Activated CD8-positive, alpha-beta T cell treated with anti-CD3 and anti-CD28 coated beads for 36 hours (primary cell): Measurements from ENCODE around the gene LMAN2. TPM values are rescaled to one million over a fixed set of nuclear protein-coding genes. Genes with fewer than 3 reads are reported as not detected.
A peak's percentile ranks its signal among the peaks of the same experiment; 100 is the strongest.
"Not testable (repeated sequence)": the region's sequence is repeated elsewhere in the genome, so short reads cannot be mapped to it uniquely, and the experiment has no call there.

Experiments
- ATAC-seq: fragments of 200-7000 bp; cut with Tn5 transposase; one replicate; pipeline ENCODE4 v1.10.0; 2021; ENCODE audit warnings: mild to moderate bottlenecking, moderate library complexity
- CTCF ChIA-PET: fragments of 350-600 bp; sonication (Branson Sonifier 250); formaldehyde crosslinking; loops from one replicate; lab custom pipeline; 2021; ENCODE audit warnings: antibody characterized with exemption; lab: Charles Lee
- POLR2A ChIA-PET: fragments of 350-600 bp; sonication (Branson Sonifier 250); formaldehyde crosslinking; loops from one replicate; lab custom pipeline; 2021; ENCODE audit warnings: antibody characterized with exemption; lab: Charles Lee
- DNase-seq: peaks from one replicate; pipeline ENCODE4 v3.0.0-alpha.2; 2020
- H3K27ac Mint-ChIP-seq: one replicate; pipeline ENCODE4 v1.8.0; 2021; ENCODE audit warnings: mild to moderate bottlenecking, mixed read lengths
- H3K27me3 Mint-ChIP-seq: one replicate; pipeline ENCODE4 v1.8.0; 2021; ENCODE audit warnings: mixed read lengths
- H3K36me3 Mint-ChIP-seq: one replicate; pipeline ENCODE4 v1.8.0; 2021; ENCODE audit warnings: low read depth, mixed read lengths
- H3K4me1 Mint-ChIP-seq: one replicate; pipeline ENCODE4 v1.8.0; 2021; ENCODE audit warnings: low read depth, mixed read lengths
- H3K4me3 Mint-ChIP-seq: one replicate; pipeline ENCODE4 v1.8.0; 2021; ENCODE audit warnings: mild to moderate bottlenecking, moderate library complexity, mixed read lengths
- H3K9me3 Mint-ChIP-seq: one replicate; pipeline ENCODE4 v1.8.0; 2021; ENCODE audit warnings: mixed read lengths
- intact Hi-C: fragments of 100-400 bp; cut with micrococcal nuclease; formaldehyde crosslinking; loops from one replicate; pipeline ENCODE4 v1.10.0; 2022
- total RNA-seq, 2 experiments: library from RNA; stranded (reverse); gene quantifications; one replicate each; pipeline ENCODE4 v1.2.3, GENCODE V29; 2021
- TF ChIP-seq, protein P1 (sequence below): fragments of 200-600 bp; IDR thresholded peaks from one replicate; pipeline ENCODE4 v1.8.0; 2022; ENCODE audit warnings: antibody characterized with exemption, mild to moderate bottlenecking

LMAN2 gene
- total RNA-seq, 2 experiments from 2014 or later: 79.9 to 87.5 TPM

DNA sequence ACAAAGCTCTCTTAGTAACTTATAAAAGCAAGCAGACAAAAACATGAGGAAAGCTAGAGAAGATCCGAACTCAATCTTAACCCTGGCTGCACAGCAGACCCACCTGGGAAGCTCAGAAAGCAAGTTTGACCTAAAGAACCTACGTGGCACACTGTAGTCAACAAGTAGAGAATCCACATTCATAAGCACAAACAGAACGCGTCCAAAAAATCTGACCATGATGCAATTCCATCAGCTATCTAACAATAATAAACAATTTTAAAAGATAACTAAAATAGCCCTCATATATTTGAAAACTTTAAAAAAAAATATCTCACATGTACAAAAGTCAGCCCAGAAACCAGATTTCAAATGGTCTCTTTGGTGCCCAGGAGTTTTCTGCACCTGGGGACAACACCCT lies 4.6 kb downstream of the LMAN2 start:
- Mint-ChIP-seq H3K36me3 (peaks cover 22% of the 10 kb centered on the region), H3K4me1 (peaks cover 44% of the 10 kb centered on the region), H3K27me3 (no peaks in the 10 kb centered on the region), H3K27ac (no peak overlapping the region), H3K9me3 (no peaks in the 10 kb centered on the region), H3K4me3 (no peak overlapping the region)
- ChIA-PET CTCF (interaction anchor here (0.9 to 2.6 kb wide), 9 partner anchors 9 to 235 kb away, joined by 3 to 11 read pairs (median 6); no protein-coding TSS in a partner anchor), POLR2A (interaction anchor here (0.9 to 2.3 kb wide), 2 partner anchors 15 to 36 kb away, joined by 3 to 8 read pairs; no protein-coding TSS in a partner anchor)
- no peak for ATAC-seq
- TF ChIP-seq, protein P1, sequence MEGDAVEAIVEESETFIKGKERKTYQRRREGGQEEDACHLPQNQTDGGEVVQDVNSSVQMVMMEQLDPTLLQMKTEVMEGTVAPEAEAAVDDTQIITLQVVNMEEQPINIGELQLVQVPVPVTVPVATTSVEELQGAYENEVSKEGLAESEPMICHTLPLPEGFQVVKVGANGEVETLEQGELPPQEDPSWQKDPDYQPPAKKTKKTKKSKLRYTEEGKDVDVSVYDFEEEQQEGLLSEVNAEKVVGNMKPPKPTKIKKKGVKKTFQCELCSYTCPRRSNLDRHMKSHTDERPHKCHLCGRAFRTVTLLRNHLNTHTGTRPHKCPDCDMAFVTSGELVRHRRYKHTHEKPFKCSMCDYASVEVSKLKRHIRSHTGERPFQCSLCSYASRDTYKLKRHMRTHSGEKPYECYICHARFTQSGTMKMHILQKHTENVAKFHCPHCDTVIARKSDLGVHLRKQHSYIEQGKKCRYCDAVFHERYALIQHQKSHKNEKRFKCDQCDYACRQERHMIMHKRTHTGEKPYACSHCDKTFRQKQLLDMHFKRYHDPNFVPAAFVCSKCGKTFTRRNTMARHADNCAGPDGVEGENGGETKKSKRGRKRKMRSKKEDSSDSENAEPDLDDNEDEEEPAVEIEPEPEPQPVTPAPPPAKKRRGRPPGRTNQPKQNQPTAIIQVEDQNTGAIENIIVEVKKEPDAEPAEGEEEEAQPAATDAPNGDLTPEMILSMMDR: no peak
- no peak for DNase-seq
- intact Hi-C loops: no loop called here

DNA sequence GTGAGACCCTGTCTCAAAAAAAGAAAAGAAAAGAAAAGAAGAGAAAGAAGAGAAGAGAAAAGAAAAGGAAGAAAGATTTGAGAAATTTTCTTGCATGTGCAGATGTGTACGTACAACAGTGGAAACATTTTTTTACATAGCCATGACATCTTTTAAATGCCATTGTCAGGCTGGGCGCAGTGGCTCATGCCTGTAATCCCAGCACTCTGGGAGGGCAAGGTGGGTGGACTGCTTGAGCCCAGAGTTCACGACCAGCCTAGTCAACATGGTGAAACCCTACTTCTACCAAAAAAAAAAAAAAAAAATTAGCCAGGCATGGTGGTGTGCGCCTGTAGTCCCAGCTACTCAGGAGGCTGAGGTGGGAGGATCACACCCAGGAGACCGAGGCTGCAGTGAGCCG lies 6.6 kb downstream of the LMAN2 start:
- ChIA-PET POLR2A (interaction anchor here (0.7 kb wide), 1 partner anchor 11 kb away, joined by 3 read pairs; no protein-coding TSS in a partner anchor), CTCF (interaction anchor here (0.8 to 2.3 kb wide), 3 partner anchors 27 to 47 kb away, joined by 3 to 10 read pairs (median 7); no protein-coding TSS in a partner anchor)
- Mint-ChIP-seq H3K9me3 (no peaks in the 10 kb centered on the region), H3K27ac (no peak overlapping the region), H3K27me3 (no peaks in the 10 kb centered on the region), H3K4me3 (no peak overlapping the region), H3K4me1 (peaks cover 44% of the 10 kb centered on the region), H3K36me3 (peaks cover 26% of the 10 kb centered on the region)
- intact Hi-C loops: no loop called here
- TF ChIP-seq, protein P1: no peak
- ATAC-seq (no peak), DNase-seq (no peak)

DNA sequence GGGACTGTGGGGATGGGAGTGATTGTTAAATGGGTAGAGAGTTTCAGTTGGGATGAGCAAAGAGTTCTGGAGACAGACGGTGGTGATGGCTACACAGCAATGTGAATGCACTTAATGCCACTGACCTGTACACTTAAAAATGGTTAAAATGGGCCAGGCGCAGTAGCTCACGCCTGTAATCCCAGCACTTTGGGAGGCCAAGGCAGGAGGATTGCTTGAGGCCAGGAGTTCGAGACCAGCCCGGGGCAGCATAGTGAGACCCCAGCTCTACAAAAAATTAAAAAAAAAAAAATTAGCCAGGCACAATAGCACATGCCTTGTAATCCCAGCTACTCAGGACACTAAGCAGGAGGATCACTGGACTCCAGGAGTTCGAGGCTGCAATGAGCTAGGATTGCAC lies 7.7 kb downstream of the LMAN2 start:
- ChIA-PET CTCF (interaction anchor here (1.4 kb wide), 1 partner anchor 25 kb away, joined by 3 read pairs; no protein-coding TSS in a partner anchor), POLR2A (no interaction called here)
- Mint-ChIP-seq H3K27me3 (no peaks in the 10 kb centered on the region), H3K9me3 (no peaks in the 10 kb centered on the region), H3K4me3 (no peak overlapping the region), H3K27ac (no peak overlapping the region), H3K4me1 (peaks cover 41% of the 10 kb centered on the region), H3K36me3 (peaks cover 26% of the 10 kb centered on the region)
- TF ChIP-seq, protein P1: no peak
- intact Hi-C loops: no loop called here
- ATAC-seq: no peak
- no peak for DNase-seq

DNA sequence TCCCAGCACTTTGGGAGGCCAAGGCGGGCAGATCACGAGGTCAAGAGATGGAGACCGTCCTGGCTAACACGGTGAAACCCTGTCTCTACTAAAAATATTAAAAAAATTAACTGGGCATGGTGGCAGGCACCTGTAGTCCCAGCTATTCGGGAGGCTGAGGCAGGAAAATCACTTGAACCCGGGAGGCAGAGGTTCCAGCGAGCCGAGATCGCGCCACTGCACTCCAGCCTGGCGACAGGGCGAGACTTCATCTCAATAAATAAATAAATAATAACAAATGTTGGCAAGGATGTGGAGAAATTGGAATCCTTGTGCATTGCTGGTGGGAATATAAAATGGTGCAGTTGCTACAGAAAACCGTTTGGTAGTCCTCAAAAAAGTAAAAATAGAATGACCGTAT lies 8.5 kb downstream of the LMAN2 start:
- Mint-ChIP-seq H3K36me3 (peaks cover 26% of the 10 kb centered on the region), H3K4me1 (peaks cover 41% of the 10 kb centered on the region)
- POLR2A ChIA-PET, ATAC-seq, intact Hi-C loops, H3K4me3 Mint-ChIP-seq, H3K9me3 Mint-ChIP-seq, H3K27ac Mint-ChIP-seq, H3K27me3 Mint-ChIP-seq, DNase-seq: not testable (repeated sequence)
- CTCF ChIA-PET: interaction anchor here (1.3 to 1.4 kb wide), 2 partner anchors 25 to 30 kb away, joined by 3 read pairs; no protein-coding TSS in a partner anchor

DNA sequence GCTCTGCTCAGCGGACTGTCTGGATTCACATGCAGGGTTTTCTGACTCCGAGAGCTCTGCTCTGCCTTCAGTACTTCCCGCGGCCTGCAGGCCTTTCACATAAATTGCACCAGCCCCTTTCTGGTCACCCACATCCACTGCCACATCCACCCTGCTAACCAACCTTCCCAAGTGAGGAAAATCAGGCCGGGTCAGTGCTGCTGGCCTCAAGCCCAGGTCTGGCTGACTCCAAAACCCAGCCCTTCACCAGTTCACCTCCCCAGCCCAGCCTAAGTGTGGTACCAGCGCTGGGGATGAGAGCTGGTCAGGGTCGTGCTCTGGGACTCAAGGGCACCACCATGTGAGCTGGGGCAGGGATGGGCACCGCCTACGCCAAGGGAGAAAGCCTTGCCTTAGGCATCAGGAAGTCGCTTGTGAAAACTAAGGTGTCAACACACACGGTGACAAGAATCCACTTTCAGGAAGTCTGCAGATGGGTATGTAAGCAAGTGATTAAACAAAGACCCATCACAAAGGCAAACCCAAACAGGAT lies 12.3 kb downstream of the LMAN2 start:
- intact Hi-C loops: no loop called here
- TF ChIP-seq, protein P1: no peak
- Mint-ChIP-seq H3K27me3 (no peaks in the 10 kb centered on the region), H3K4me1 (peaks cover 24% of the 10 kb centered on the region), H3K4me3 (no peak overlapping the region), H3K36me3 (peaks cover 32% of the 10 kb centered on the region), H3K9me3 (no peaks in the 10 kb centered on the region), H3K27ac (peak overlapping the region; percentile 60)
- DNase-seq (no peak), ATAC-seq (no peak)
- ChIA-PET POLR2A (interaction anchor here (1.8 kb wide), 1 partner anchor 12 kb away, joined by 8 read pairs; the partner anchor contains the start of gene LMAN2), CTCF (interaction anchor here (1.3 kb wide), 2 partner anchors 15 to 51 kb away, joined by 4 to 5 read pairs; no protein-coding TSS in a partner anchor)
